Hematopoietic multipotent progenitor cell treated with erythropoietin and hydrocortisone succinate and interleukin-3 and kit ligand, for 6 days (in vitro differentiated cells): ENCODE measurements around the gene IMPG1.

ENCODE experiments used
- DNase-seq: peaks from one replicate; pipeline ENCODE4 v3.0.0-alpha.2; 2015

IMPG1 gene

DNA sequence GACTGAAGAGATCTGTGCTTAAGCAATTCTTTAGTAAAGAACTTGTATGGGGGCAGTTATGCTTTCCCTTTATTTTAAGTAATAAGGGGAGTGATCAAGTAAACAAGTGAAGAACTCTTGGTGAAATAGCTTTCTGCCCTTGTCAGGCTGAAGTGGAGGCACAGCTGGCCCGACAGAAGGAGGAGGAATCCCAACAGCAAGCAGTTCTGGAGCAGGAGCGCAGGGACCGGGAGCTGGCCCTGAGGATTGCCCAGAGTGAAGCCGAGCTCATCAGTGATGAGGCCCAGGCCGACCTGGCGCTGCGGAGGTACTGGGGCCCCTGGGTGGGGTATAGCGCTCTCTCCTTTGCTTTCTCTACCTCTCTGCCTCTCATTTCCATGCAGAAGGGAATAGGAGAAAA is 180.1 kb downstream of the IMPG1 start:
- no peak for DNase-seq

DNA sequence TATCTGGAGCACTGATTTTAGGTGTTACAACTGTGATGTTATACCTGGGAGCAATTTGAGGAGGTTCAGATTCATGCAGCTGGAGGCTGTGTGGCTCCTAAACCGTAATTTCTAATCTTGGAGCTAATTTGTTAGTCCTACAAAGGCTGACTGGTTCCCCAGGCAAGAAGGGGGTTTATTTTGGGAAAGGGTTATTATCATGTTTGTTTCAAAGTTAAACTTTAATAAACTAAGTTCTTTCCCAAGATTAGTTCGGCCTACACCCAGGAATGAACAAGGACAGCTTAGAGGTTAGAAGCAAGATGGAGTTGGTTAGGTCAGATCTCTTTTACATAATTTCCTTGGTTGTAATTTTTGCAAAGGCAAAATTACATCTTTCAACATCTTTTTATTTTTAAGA is 187.6 kb downstream of the IMPG1 start:
- no peak for DNase-seq

DNA sequence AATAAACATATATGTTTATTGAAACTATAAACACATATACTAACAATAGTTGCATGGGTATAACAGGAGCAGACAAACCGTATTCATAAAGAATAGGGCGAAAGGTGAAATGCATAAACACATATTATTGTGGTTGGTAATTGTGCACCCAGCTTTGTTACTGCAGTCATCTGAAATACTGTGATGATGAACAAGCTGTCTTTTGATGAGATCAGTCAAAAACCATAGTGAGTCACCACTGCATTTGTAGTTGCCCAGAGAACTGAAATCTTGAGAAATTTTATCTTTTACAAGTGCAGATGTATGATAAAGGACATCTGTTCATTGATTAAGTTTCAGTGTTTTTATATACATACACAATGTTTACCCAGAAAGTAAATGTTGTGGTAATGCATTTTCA is 189.7 kb downstream of the IMPG1 start:
- peak; percentile 14 for DNase-seq

DNA sequence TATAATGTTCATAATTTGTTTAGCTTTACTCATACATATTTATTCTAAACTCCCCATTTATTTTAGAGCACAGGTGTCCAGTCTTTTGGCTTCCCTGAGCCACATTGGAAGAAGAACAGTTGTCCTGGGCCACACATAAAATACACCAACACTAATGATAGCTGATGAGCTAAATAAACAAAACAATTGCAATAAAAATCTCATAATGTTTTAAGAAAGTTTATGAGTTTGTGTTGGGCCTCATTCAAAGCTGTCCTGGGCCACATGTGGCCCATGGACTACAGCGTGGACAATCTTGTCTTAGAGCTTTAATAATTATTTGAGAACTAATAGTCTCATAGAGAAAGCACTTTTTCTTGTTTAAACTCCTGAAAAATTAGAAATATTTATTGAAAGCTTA is 192.2 kb downstream of the IMPG1 start:
- DNase-seq = no peak

DNA sequence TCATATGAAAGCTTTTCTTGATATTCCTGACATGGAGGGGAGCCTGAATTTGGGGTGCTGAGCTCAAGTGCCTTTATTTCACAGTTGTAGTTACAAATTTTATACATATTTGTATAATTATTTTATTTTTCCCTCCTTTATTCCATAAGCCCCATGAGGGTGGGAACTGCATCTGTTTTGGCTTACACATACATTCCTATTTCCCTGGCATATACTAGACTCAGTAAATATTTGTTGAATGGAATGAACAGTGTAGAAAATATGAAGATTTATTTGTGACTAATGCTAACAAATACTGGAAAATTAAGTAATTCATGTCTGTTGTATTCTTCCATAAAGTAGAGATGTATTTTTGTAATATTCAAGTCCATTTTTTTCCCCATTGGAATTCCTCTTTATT is 196.3 kb downstream of the IMPG1 start:
- no peak for DNase-seq

DNA sequence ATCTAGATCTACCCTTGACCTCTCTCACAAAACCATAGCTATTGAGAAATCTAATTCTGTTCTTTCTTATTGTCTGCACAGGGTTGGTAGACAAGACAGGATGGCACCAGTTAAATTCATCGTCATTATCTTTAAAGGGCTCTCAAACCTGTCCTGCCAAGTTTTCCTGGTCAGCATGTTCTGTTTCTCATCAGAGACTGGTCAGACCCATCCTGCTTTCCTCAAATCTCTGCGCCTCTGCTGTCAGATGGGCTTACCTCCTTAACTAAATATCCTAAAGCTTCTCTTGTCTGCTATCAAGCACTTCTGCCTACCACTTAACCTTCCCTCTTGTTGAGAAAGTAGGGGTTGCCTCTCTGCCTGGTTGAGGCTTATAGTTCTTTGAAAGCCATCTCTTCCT is 198.2 kb downstream of the IMPG1 start:
- no peak for DNase-seq
